Motor neuron (in vitro differentiated cells): ENCODE data around the gene TTLL8. TPM values are rescaled to one million over a fixed set of nuclear protein-coding genes. Genes with fewer than 3 reads are reported as not detected.

Experiments used
- ATAC-seq, 8 experiments: fragments of 200-7000 bp; cut with Tn5 transposase; replicated peaks in 6 of 8; 2 replicates each; pipeline ENCODE4 v1.8.0; 2021; ENCODE audit warnings: mild to moderate bottlenecking in 8 of 8, moderate library complexity in 8 of 8
- H3K27ac ChIP-seq, 2 donors: fragments of 250-450 bp; sonication (Bioruptor Pico); 2 replicates each; pipeline ENCODE4 v1.9.0; 2021; ENCODE audit warnings: antibody characterized with exemption in 2 of 2, mild to moderate bottlenecking in 2 of 2, moderate library complexity in 1 of 2
- H3K4me1 ChIP-seq, 2 donors: fragments of 250-450 bp; sonication (Bioruptor Pico); replicated peaks in 1 of 2; 2 replicates each; pipeline ENCODE4 v1.6.1; 2021; ENCODE audit warnings: antibody characterized with exemption in 2 of 2, mild to moderate bottlenecking in 2 of 2, moderate library complexity in 1 of 2
- H3K4me3 ChIP-seq, 5 donors: fragments of 250-450 bp; sonication (Bioruptor Pico); 2 replicates each; pipeline ENCODE4 v1.9.0; 2021; ENCODE audit warnings: antibody characterized with exemption in 5 of 5, mild to moderate bottlenecking in 5 of 5, moderate library complexity in 4 of 5
- WGBS, 10 experiments: fragments of 450-650 bp; shearing (Covaris generic); methylation state at CpG; one replicate each; pipeline ENCODE4 v1.0.0; 2022; 5-methylcytosine and 5-hydroxymethylcytosine counted together
- in situ Hi-C, 9 experiments: fragments of 400-800 bp; cut with MboI; loops; one replicate each; pipeline ENCODE4 v1.15.0; 2021; ENCODE audit warnings: low sequenced_read_pairs in 9 of 9, low pct_unique_long_range_greater_than_20kb in 2 of 9; ENCODE audit not compliant: unreplicated experiment in 9 of 9
- total RNA-seq, 8 experiments: library from RNA; unstranded; fragments of 300-600 nt; gene quantifications; 2 replicates each; pipeline versions ENCODE4 v1.2.3 to v1.2.4, GENCODE V29; 2022

The TTLL8 gene
- total RNA-seq, 8 experiments from 2014 or later, result 0.09 to 0.17 TPM; not detected in 6

- in situ Hi-C loops, result loop anchor here in 3 of 9 experiments (25.0 kb wide), 2 partner anchors 104 to 279 kb away; no protein-coding TSS in a partner anchor
- WGBS, 10 experiments, result 49 to 88% (median 55%) methylated on average over 1 to 5 of the region's 17 CpGs; no CpG with 5 or more reads in 6 of the 10 experiments
- Histone ChIP-seq H3K27ac (no peak overlapping the region), H3K4me1 (no peaks in the 10 kb centered on the region), H3K4me3 (no peak overlapping the region)
- no peak for ATAC-seq
Measured at GRCh38 chr22:50041361-50042065, 16.6 kb downstream of the TTLL8 start.

DNA sequence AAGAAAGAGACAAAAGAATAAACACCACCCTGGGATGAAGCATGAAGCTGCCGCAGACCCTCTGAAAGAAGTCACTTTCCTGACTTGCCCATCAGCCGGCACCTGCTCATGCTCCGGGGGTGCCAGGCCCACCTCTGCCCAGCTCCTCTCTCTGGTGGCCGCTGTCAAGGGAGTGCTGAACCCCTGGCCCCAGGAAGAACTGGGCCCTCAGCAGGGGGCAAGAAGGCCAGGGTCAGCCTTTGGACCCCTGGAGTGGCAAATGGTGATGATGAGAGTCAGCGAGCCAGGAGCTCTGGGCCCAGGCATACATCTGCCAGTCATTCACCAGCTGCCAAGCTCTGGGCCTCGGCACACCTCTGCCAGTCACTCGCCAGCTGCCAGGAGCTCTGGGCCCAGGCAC lies 17.4 kb downstream of the TTLL8 start:
- WGBS, 10 experiments, result 60 to 100% (median 100%) methylated on average over 1 to 3 of the region's 7 CpGs; no CpG with 5 or more reads in 3 of the 10 experiments
- Histone ChIP-seq H3K27ac (no peak overlapping the region), H3K4me3 (no peak overlapping the region), H3K4me1 (no peaks in the 10 kb centered on the region)
- in situ Hi-C loops, result loop anchor here in 3 of 9 experiments (25.0 kb wide), 2 partner anchors 103 to 278 kb away; no protein-coding TSS in a partner anchor
- no peak for ATAC-seq

GRCh38 chr22:50039669-50040443 lies 18.2 kb downstream of the TTLL8 start:
- in situ Hi-C loops, result loop anchor here in 7 of 9 experiments (10.0 to 25.0 kb wide), 4 partner anchors 103 to 278 kb away; no protein-coding TSS in a partner anchor

DNA sequence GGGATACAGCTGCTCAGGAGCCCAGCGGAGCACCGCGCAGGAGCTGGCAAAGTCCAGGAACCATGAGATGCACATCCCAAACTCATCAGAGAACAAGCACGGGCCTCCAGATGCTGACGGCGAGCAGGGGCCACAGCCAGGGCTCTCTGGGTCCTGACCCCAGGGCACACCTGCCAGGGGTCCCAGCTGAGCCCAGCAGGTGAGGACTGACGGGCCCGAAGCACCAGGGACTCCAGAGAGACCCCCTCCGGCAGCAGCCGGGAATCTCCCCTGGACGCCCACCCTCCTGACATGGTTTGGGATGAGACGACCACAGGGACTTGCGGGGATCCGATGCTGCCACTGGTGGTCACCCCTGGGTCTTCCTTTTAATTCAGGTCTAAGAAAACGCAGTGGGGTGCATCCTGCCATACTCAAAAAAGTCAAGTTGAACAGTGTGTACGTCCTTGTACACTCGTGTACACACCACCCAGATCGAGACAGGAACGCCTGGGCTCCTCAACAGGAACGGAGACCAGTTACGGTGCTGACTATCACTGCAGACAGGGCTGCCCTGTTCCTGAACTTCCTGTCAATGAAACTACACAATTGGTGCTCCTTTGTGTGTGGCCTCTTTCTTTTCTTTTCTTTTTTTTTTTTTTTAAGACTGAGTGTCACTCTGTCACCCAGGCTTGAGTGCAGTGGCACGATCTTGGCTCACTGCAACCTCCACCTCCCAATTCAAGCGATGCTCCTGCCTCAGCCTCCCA lies 21.9 kb downstream of the TTLL8 start:
- no peak for ATAC-seq
- no peak overlapping the region for H3K4me3 ChIP-seq
- 40 to 86% (median 66%) methylated on average over 2 to 9 of the region's 23 CpGs; no CpG with 5 or more reads in 2 of the 10 experiments for WGBS, 10 experiments
- H3K27ac ChIP-seq, result no peak overlapping the region
- no peaks in the 10 kb centered on the region for H3K4me1 ChIP-seq
- in situ Hi-C loops, result loop anchor here in 7 of 9 experiments (10.0 to 25.0 kb wide), 4 partner anchors 99 to 274 kb away; no protein-coding TSS in a partner anchor

More at GRCh38 chr22:50039669-50040443, 18.2 kb downstream of the TTLL8 start:
- H3K4me3 ChIP-seq, result no peak overlapping the region
- WGBS, 10 experiments, result 33 to 100% (median 84%) methylated on average over 1 to 11 of the region's 29 CpGs; no CpG with 5 or more reads in 1 of the 10 experiments
- H3K4me1 ChIP-seq, result no peaks in the 10 kb centered on the region
- no peak overlapping the region for H3K27ac ChIP-seq
- no peak for ATAC-seq

DNA sequence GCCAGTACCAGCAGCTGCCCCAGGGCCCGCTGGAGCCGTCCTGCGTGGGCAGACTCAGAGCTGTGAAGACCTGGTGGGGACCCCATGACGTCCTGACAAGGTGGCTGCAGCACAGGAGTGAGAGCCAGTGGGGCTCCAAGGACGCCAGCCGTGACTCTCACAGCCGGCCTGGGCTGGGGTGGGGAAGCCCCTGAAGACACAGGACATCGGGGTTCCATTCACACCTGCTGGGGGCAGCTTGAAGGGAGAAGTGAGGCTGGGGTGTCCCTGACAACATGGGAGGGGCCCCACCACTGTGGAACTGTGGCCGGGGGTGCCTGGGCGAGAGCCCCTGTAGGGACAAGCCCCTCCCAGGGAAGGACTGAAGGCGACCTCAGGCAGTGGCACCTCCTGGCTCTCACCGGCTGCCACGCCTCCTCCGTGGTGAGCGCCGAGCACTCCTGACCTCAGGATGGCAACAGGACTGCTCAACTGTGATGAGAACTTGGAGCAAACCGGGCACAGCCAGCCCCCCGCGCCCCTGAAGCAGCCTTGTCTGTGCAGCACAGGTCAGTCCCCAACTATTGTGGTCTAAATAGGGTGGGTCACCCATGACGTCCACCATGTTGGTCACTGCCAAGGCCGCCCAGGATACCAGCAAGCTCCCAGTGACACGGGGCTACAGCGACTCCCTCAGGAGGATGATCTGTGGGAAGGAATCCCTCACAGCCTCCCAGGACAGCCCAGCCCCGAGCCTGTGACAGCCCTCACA lies 22.8 kb downstream of the TTLL8 start:
- no peak for ATAC-seq
- Histone ChIP-seq H3K4me3 (no peak overlapping the region), H3K27ac (no peak overlapping the region), H3K4me1 (no peaks in the 10 kb centered on the region)
- in situ Hi-C loops, result loop anchor here in 7 of 9 experiments (10.0 to 25.0 kb wide), 4 partner anchors 98 to 273 kb away; no protein-coding TSS in a partner anchor
- 33 to 89% (median 54%) methylated on average over 3 to 10 of the region's 24 CpGs; no CpG with 5 or more reads in 6 of the 10 experiments for WGBS, 10 experiments

DNA sequence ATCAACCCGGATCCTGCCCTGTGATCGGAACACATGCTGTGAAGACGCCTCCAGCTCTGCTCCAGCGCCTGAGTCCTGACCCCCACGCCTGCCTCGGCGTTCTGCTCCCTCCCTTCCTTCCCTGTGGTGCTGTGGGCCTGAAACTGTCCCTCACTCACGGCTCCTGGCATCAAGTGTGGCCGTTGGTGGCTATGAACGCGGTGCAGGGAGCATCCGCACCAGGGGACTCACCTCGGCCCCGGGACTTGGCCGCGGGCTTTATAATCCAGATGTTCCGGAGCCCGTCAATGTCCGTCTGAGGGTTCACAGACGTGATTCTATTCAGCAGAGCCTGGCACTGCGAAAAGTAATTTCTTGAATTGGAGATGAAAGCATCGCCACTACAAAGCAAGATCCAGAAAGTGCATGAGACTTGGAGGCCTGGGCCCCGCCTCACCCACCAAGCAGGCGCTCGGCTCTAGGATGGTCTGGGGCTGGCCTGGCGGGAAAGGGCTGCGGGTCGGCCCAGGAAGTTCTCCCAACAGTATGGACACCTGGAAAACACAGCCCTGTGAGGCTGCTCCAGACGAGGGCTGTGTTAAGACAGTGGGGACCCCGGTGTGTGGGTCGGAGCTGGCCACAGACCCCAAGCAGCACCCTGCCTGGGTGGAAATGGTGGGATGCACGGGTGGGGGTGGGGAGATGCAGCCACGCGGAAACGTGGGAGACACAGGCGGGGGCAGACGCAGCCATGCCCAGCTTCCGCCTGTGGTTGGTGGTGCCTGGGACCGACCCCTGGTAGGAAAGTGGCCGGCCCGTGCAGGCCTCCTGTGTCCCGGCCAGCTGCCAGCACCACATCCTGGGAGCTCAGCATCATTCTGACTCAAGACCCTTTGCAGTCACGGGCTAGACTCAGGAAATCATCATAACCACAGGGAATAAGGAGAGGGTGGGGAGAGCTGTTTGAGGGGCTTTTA lies 23.7 kb downstream of the TTLL8 start:
- Histone ChIP-seq H3K27ac (no peak overlapping the region), H3K4me3 (no peak overlapping the region), H3K4me1 (no peaks in the 10 kb centered on the region)
- 42 to 65% (median 43%) methylated on average over 4 to 12 of the region's 43 CpGs; no CpG with 5 or more reads in 5 of the 10 experiments for WGBS, 10 experiments
- in situ Hi-C loops, result loop anchor here in 8 of 9 experiments (5.0 to 25.0 kb wide), 5 partner anchors 97 to 272 kb away; no protein-coding TSS in a partner anchor
- ATAC-seq, result no peak

GRCh38 chr22:50032941-50033601 lies 25.0 kb downstream of the TTLL8 start:
- Histone ChIP-seq H3K4me3 (no peak overlapping the region), H3K27ac (no peak overlapping the region), H3K4me1 (no peaks in the 10 kb centered on the region)
- in situ Hi-C loops, result loop anchor here in 8 of 9 experiments (5.0 to 25.0 kb wide), 5 partner anchors 96 to 271 kb away; no protein-coding TSS in a partner anchor
- 27 to 92% (median 78%) methylated on average over 3 to 12 of the region's 23 CpGs; no CpG with 5 or more reads in 7 of the 10 experiments for WGBS, 10 experiments
- ATAC-seq, result no peak

- no peak for ATAC-seq
- H3K27ac ChIP-seq, result no peak overlapping the region
- WGBS, 10 experiments, result 56 to 89% (median 69%) methylated on average over 2 to 9 of the region's 24 CpGs; no CpG with 5 or more reads in 6 of the 10 experiments
- no peaks in the 10 kb centered on the region for H3K4me1 ChIP-seq
- in situ Hi-C loops, result loop anchor here in 8 of 9 experiments (5.0 to 25.0 kb wide), 5 partner anchors 95 to 270 kb away; no protein-coding TSS in a partner anchor
- H3K4me3 ChIP-seq, result no peak overlapping the region
Measured at GRCh38 chr22:50032109-50032871, 25.8 kb downstream of the TTLL8 start.

- H3K4me1 ChIP-seq, result no peaks in the 10 kb centered on the region
- no peak for ATAC-seq
- in situ Hi-C loops, result loop anchor here in 8 of 9 experiments (5.0 to 25.0 kb wide), 5 partner anchors 94 to 269 kb away; no protein-coding TSS in a partner anchor
- H3K27ac ChIP-seq, result no peak overlapping the region
- 86 to 93% (median 90%) methylated on average over 3 to 30 of the region's 49 CpGs; no CpG with 5 or more reads in 6 of the 10 experiments for WGBS, 10 experiments
- H3K4me3 ChIP-seq, result no peak overlapping the region
Measured at GRCh38 chr22:50031189-50032091, 26.7 kb downstream of the TTLL8 start.
